GM23338 (cell line): ENCODE measurements around the gene GRM3. TPM values are rescaled to one million over a fixed set of nuclear protein-coding genes. Genes with fewer than 3 reads are reported as not detected.

Experiments
- ATAC-seq: fragments of 200-7000 bp; cut with Tn5 transposase; 3 replicates; pipeline ENCODE4 v1.9.1; 2020
- DNase-seq: peaks from one replicate; pipeline ENCODE4 v3.0.0-alpha.2; 2015; ENCODE audit warnings: low spot score
- H2AFZ ChIP-seq: fragments of 200-600 bp; sonication (generic); 2 replicates; pipeline ENCODE4 v1.8.0; 2016; ENCODE audit warnings: antibody characterized with exemption, mild to moderate bottlenecking, moderate library complexity
- H3F3A ChIP-seq: fragments of 200-600 bp; sonication (generic); replicated peaks from 2 replicates; pipeline ENCODE4 v1.8.0; 2017; ENCODE audit warnings: antibody characterized with exemption, mixed run types, low read depth
- H3K27ac ChIP-seq: fragments of 200-600 bp; sonication (generic); 2 replicates; pipeline ENCODE4 v1.6.1; 2016; ENCODE audit warnings: low read depth
- H3K27me3 ChIP-seq: fragments of 200-600 bp; sonication (generic); 2 replicates; pipeline ENCODE4 v1.8.0; 2016; ENCODE audit warnings: mild to moderate bottlenecking, mixed run types, moderate library complexity; ENCODE audit not compliant: insufficient read depth
- H3K36me3 ChIP-seq: fragments of 200-600 bp; sonication (generic); 2 replicates; pipeline ENCODE4 v1.8.0; 2016; ENCODE audit warnings: mild to moderate bottlenecking; ENCODE audit not compliant: insufficient read depth
- H3K4me1 ChIP-seq: fragments of 200-600 bp; sonication (generic); 2 replicates; pipeline ENCODE4 v1.8.0; 2016; ENCODE audit warnings: mild to moderate bottlenecking, moderate library complexity; ENCODE audit not compliant: insufficient read depth
- H3K4me2 ChIP-seq: fragments of 200-600 bp; sonication (generic); 2 replicates; pipeline ENCODE4 v1.7.1; 2017; ENCODE audit warnings: mixed run types
- H3K4me3 ChIP-seq: fragments of 200-600 bp; sonication (generic); 2 replicates; pipeline ENCODE4 v1.6.1; 2016; ENCODE audit warnings: mixed run types
- H3K79me2 ChIP-seq: fragments of 200-600 bp; sonication (generic); replicated peaks from 2 replicates; pipeline ENCODE4 v1.8.0; 2017; ENCODE audit warnings: mild to moderate bottlenecking; ENCODE audit not compliant: insufficient read depth
- H3K9me2 ChIP-seq: fragments of 200-600 bp; sonication (generic); 2 replicates; pipeline ENCODE4 v1.8.0; 2017; ENCODE audit not compliant: insufficient read depth
- H4K20me1 ChIP-seq: fragments of 200-600 bp; sonication (generic); replicated peaks from 2 replicates; pipeline ENCODE4 v1.8.0; 2017; ENCODE audit warnings: mild to moderate bottlenecking; ENCODE audit not compliant: insufficient read depth
- H3K27ac Mint-ChIP-seq: 2 replicates; pipeline ENCODE4 v1.8.0; 2020; ENCODE audit warnings: inconsistent platforms, mild to moderate bottlenecking, moderate library complexity, mixed read lengths
- H3K27me3 Mint-ChIP-seq: 3 replicates; pipeline ENCODE4 v1.8.0; 2022; ENCODE audit warnings: low read depth, mild to moderate bottlenecking, moderate library complexity, mixed read lengths, inconsistent platforms; ENCODE audit not compliant: insufficient read depth, poor library complexity
- H3K36me3 Mint-ChIP-seq: 3 replicates; pipeline ENCODE4 v1.8.0; 2021; ENCODE audit warnings: low read depth, mild to moderate bottlenecking, inconsistent platforms, moderate library complexity, mixed read lengths
- H3K4me1 Mint-ChIP-seq: 3 replicates; pipeline ENCODE4 v1.8.0; 2020; ENCODE audit warnings: mild to moderate bottlenecking, inconsistent platforms, mixed read lengths
- H3K4me3 Mint-ChIP-seq: 3 replicates; pipeline ENCODE4 v1.8.0; 2021; ENCODE audit warnings: moderate library complexity, mild to moderate bottlenecking, inconsistent platforms, mixed read lengths
- H3K9me3 Mint-ChIP-seq: 3 replicates; pipeline ENCODE4 v1.8.0; 2020; ENCODE audit warnings: moderate library complexity, mild to moderate bottlenecking, inconsistent platforms, mixed read lengths
- ETS1 ChIP-seq: IDR thresholded peaks from 2 replicates; pipeline ENCODE4 v1.6.1; 2016; ENCODE audit warnings: antibody characterized with exemption
- EZH2 ChIP-seq: fragments of 200-600 bp; sonication (generic); IDR thresholded peaks from one replicate; pipeline ENCODE4 v1.8.0; 2017; ENCODE audit warnings: antibody characterized with exemption, mild to moderate bottlenecking, low read depth; ENCODE audit not compliant: unreplicated experiment
- EZH2phosphoT487 ChIP-seq: fragments of 200-600 bp; sonication (generic); IDR thresholded peaks from one replicate; pipeline ENCODE4 v1.8.1; 2018; ENCODE audit warnings: antibody characterized with exemption; ENCODE audit not compliant: unreplicated experiment
- JUNB ChIP-seq: IDR thresholded peaks from one replicate; pipeline ENCODE4 v1.6.1; 2016; ENCODE audit warnings: antibody characterized with exemption; ENCODE audit not compliant: unreplicated experiment
- NANOG ChIP-seq: IDR thresholded peaks from 2 replicates; pipeline ENCODE4 v1.6.1; 2016; ENCODE audit warnings: antibody characterized with exemption, borderline replicate concordance
- POLR2AphosphoS5 ChIP-seq: IDR thresholded peaks from 2 replicates; pipeline ENCODE4 v1.6.1; 2016; ENCODE audit warnings: antibody characterized with exemption, low read depth
- REST ChIP-seq: IDR thresholded peaks from one replicate; pipeline ENCODE4 v1.6.1; 2018; ENCODE audit warnings: antibody characterized with exemption; ENCODE audit not compliant: unreplicated experiment
- STAT1 ChIP-seq: IDR thresholded peaks from one replicate; pipeline ENCODE4 v1.6.1; 2016; ENCODE audit warnings: antibody characterized with exemption; ENCODE audit not compliant: unreplicated experiment
- ZNF114 ChIP-seq: fragments of 250-450 bp; sonication (Bioruptor Pico); IDR thresholded peaks from 2 replicates; pipeline ENCODE4 v1.5.0; 2020; ENCODE audit warnings: mild to moderate bottlenecking, moderate library complexity
- ZNF331 ChIP-seq: fragments of 250-450 bp; sonication (Bioruptor Pico); IDR thresholded peaks from 2 replicates; pipeline ENCODE4 v1.5.0; 2020; ENCODE audit warnings: low read depth, mild to moderate bottlenecking, moderate library complexity
- polyA plus RNA-seq: library from polyadenylated mRNA; unstranded; fragments of >200 nt; fragmentation: Nextera tagmentation; extraction: Ambion mirVana; gene quantifications from 2 replicates; pipeline ENCODE4 v1.2.1, GENCODE V29; 2016
- total RNA-seq: library from RNA; depleted of rRNA; stranded (reverse); fragments of >200 nt; shearing (Covaris generic); gene quantifications from 2 replicates; pipeline ENCODE4 v1.2.3, GENCODE V29; 2014
- TF ChIP-seq, protein P1 (sequence below), 2 experiments: fragments of 200-600 bp in 1 of 2; sonication (generic) in 1 of 2; conservative IDR thresholded peaks; 2 replicates each; pipeline versions ENCODE4 v1.5.1 to v1.6.1; 2016 to 2017; ENCODE audit warnings: antibody characterized with exemption in 2 of 2, low read depth in 2 of 2, mild to moderate bottlenecking in 2 of 2, moderate library complexity in 1 of 2
- TF ChIP-seq, protein P2 (sequence below): fragments of 250-450 bp; sonication (Bioruptor Pico); IDR thresholded peaks from 2 replicates; pipeline ENCODE4 v1.5.0; 2020; ENCODE audit warnings: mild to moderate bottlenecking, moderate library complexity

GRM3 gene
- total and polyA plus RNA-seq, 2 experiments from 2014 or later: 0.79 to 1.9 TPM

GRCh38 chr7:86900886-86901285 is 257.2 kb downstream of the GRM3 start:
- H3K9me3 Mint-ChIP-seq: no peaks in the 10 kb centered on the region
- no peaks in the 10 kb centered on the region for H3K27me3 Mint-ChIP-seq
- H3K4me3 Mint-ChIP-seq: no peak overlapping the region
- H3K27me3 ChIP-seq: no peaks in the 10 kb centered on the region
- no peaks in the 10 kb centered on the region for H3K4me1 Mint-ChIP-seq
- no peak overlapping the region for H2AFZ ChIP-seq
- no peaks in the 10 kb centered on the region for H3K79me2 ChIP-seq
- H4K20me1 ChIP-seq: 0 out of 2 replicates have a peak, but pooled peaks cover 2% of the 10 kb centered on the region
- TF ChIP-seq EZH2phosphoT487 (no peak), NANOG (no peak), STAT1 (no peak), JUNB (no peak), ZNF114 (no peak), EZH2 (no peak), REST (no peak), ETS1 (no peak), ZNF331 (CRISPR knock-in tag) (no peak), POLR2AphosphoS5 (no peak)
- TF ChIP-seq, protein P1, sequence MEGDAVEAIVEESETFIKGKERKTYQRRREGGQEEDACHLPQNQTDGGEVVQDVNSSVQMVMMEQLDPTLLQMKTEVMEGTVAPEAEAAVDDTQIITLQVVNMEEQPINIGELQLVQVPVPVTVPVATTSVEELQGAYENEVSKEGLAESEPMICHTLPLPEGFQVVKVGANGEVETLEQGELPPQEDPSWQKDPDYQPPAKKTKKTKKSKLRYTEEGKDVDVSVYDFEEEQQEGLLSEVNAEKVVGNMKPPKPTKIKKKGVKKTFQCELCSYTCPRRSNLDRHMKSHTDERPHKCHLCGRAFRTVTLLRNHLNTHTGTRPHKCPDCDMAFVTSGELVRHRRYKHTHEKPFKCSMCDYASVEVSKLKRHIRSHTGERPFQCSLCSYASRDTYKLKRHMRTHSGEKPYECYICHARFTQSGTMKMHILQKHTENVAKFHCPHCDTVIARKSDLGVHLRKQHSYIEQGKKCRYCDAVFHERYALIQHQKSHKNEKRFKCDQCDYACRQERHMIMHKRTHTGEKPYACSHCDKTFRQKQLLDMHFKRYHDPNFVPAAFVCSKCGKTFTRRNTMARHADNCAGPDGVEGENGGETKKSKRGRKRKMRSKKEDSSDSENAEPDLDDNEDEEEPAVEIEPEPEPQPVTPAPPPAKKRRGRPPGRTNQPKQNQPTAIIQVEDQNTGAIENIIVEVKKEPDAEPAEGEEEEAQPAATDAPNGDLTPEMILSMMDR (conservative IDR thresholded peaks at IDR 0.05; ENCODE audit: low read depth in 2 of 2): no peak
- TF ChIP-seq, protein P2, sequence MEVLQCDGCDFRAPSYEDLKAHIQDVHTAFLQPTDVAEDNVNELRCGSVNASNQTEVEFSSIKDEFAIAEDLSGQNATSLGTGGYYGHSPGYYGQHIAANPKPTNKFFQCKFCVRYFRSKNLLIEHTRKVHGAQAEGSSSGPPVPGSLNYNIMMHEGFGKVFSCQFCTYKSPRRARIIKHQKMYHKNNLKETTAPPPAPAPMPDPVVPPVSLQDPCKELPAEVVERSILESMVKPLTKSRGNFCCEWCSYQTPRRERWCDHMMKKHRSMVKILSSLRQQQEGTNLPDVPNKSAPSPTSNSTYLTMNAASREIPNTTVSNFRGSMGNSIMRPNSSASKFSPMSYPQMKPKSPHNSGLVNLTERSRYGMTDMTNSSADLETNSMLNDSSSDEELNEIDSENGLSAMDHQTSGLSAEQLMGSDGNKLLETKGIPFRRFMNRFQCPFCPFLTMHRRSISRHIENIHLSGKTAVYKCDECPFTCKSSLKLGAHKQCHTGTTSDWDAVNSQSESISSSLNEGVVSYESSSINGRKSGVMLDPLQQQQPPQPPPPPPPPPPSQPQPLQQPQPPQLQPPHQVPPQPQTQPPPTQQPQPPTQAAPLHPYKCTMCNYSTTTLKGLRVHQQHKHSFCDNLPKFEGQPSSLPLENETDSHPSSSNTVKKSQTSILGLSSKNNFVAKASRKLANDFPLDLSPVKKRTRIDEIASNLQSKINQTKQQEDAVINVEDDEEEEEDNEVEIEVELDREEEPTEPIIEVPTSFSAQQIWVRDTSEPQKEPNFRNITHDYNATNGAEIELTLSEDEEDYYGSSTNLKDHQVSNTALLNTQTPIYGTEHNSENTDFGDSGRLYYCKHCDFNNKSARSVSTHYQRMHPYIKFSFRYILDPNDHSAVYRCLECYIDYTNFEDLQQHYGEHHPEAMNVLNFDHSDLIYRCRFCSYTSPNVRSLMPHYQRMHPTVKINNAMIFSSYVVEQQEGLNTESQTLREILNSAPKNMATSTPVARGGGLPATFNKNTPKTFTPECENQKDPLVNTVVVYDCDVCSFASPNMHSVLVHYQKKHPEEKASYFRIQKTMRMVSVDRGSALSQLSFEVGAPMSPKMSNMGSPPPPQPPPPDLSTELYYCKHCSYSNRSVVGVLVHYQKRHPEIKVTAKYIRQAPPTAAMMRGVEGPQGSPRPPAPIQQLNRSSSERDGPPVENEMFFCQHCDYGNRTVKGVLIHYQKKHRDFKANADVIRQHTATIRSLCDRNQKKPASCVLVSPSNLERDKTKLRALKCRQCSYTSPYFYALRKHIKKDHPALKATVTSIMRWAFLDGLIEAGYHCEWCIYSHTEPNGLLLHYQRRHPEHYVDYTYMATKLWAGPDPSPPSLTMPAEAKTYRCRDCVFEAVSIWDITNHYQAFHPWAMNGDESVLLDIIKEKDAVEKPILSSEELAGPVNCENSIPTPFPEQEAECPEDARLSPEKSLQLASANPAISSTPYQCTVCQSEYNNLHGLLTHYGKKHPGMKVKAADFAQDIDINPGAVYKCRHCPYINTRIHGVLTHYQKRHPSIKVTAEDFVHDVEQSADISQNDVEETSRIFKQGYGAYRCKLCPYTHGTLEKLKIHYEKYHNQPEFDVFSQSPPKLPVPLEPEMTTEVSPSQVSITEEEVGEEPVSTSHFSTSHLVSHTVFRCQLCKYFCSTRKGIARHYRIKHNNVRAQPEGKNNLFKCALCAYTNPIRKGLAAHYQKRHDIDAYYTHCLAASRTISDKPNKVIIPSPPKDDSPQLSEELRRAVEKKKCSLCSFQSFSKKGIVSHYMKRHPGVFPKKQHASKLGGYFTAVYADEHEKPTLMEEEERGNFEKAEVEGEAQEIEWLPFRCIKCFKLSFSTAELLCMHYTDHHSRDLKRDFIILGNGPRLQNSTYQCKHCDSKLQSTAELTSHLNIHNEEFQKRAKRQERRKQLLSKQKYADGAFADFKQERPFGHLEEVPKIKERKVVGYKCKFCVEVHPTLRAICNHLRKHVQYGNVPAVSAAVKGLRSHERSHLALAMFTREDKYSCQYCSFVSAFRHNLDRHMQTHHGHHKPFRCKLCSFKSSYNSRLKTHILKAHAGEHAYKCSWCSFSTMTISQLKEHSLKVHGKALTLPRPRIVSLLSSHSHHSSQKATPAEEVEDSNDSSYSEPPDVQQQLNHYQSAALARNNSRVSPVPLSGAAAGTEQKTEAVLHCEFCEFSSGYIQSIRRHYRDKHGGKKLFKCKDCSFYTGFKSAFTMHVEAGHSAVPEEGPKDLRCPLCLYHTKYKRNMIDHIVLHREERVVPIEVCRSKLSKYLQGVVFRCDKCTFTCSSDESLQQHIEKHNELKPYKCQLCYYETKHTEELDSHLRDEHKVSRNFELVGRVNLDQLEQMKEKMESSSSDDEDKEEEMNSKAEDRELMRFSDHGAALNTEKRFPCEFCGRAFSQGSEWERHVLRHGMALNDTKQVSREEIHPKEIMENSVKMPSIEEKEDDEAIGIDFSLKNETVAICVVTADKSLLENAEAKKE (CRISPR knock-in tag): no peak
- DNase-seq: no peak
- no peak overlapping the region for H3K27ac Mint-ChIP-seq
- no peak overlapping the region for H3K4me2 ChIP-seq
- H3K4me3 ChIP-seq: no peak overlapping the region
- H3K4me1 ChIP-seq: no peaks in the 10 kb centered on the region
- H3K9me2 ChIP-seq: no peaks in the 10 kb centered on the region
- H3K36me3 ChIP-seq: peaks cover 11% of the 10 kb centered on the region
- ATAC-seq: no peak
- no peaks in the 10 kb centered on the region for H3F3A ChIP-seq
- no peak overlapping the region for H3K27ac ChIP-seq
- no peaks in the 10 kb centered on the region; the same call in 2 of the 3 replicates for H3K36me3 Mint-ChIP-seq
